ENCODE measurements around the gene ATP8B4.

The ATP8B4 gene

GRCh38 chr15:50113187-50113505, 5.9 kb downstream of the ATP8B4 start:
- no peak for ATAC-seq
- no peak for TF ChIP-seq PATZ1 (CRISPR knock-in tag; IDR thresholded peaks at IDR 0.05; ENCODE audit: borderline replicate concordance)
- TF ChIP-seq RARB (CRISPR knock-in tag; IDR thresholded peaks at IDR 0.05), result no peak
- TF ChIP-seq TSHZ2 (CRISPR knock-in tag; IDR thresholded peaks at IDR 0.05), result no peak

- ATAC-seq, result no peak
- TF ChIP-seq ARNTL (CRISPR knock-in tag; IDR thresholded peaks at IDR 0.05; ENCODE audit: borderline replicate concordance, low read depth) (no peak), OSR1 (CRISPR knock-in tag; IDR thresholded peaks at IDR 0.05) (no peak), CSDC2 (CRISPR knock-in tag; IDR thresholded peaks at IDR 0.05) (no peak), RARB (CRISPR knock-in tag; IDR thresholded peaks at IDR 0.05) (no peak), ZNF8 (CRISPR knock-in tag; IDR thresholded peaks at IDR 0.05) (no peak), PPARA (CRISPR knock-in tag; IDR thresholded peaks at IDR 0.05; ENCODE audit: borderline replicate concordance) (no peak), ZFP30 (CRISPR knock-in tag; IDR thresholded peaks at IDR 0.05) (no peak), PATZ1 (CRISPR knock-in tag; IDR thresholded peaks at IDR 0.05; ENCODE audit: borderline replicate concordance) (no peak), ESRRG (CRISPR knock-in tag; IDR thresholded peaks at IDR 0.05) (no peak), ISL1 (CRISPR knock-in tag; IDR thresholded peaks at IDR 0.05) (no peak), CREB5 (CRISPR knock-in tag; IDR thresholded peaks at IDR 0.05; ENCODE audit: low read depth) (no peak)
Observed at GRCh38 chr15:50112488-50113186, 6.4 kb downstream of the ATP8B4 start.

- ATAC-seq, result no peak
- TF ChIP-seq PPARA (CRISPR knock-in tag; IDR thresholded peaks at IDR 0.05; ENCODE audit: borderline replicate concordance), result no peak
- no peak for TF ChIP-seq OSR1 (CRISPR knock-in tag; IDR thresholded peaks at IDR 0.05)
- no peak for TF ChIP-seq ESRRG (CRISPR knock-in tag; IDR thresholded peaks at IDR 0.05)
- no peak for TF ChIP-seq TCF4 (CRISPR knock-in tag; IDR thresholded peaks at IDR 0.05; ENCODE audit: borderline replicate concordance)
- no peak for TF ChIP-seq ZNF70 (CRISPR knock-in tag; IDR thresholded peaks at IDR 0.05)
- TF ChIP-seq SNAI2 (CRISPR knock-in tag; IDR thresholded peaks at IDR 0.05), result no peak
- TF ChIP-seq CSDC2 (CRISPR knock-in tag; IDR thresholded peaks at IDR 0.05), result no peak
- TF ChIP-seq ISL1 (CRISPR knock-in tag; IDR thresholded peaks at IDR 0.05), result no peak
- TF ChIP-seq CSRNP3 (CRISPR knock-in tag; IDR thresholded peaks at IDR 0.05), result no peak
- no peak for TF ChIP-seq BACH2 (CRISPR knock-in tag; IDR thresholded peaks at IDR 0.05; ENCODE audit: borderline replicate concordance)
- TF ChIP-seq TSHZ2 (CRISPR knock-in tag; IDR thresholded peaks at IDR 0.05), result no peak
- TF ChIP-seq RARB (CRISPR knock-in tag; IDR thresholded peaks at IDR 0.05), result no peak
- no peak for TF ChIP-seq ZFP3 (CRISPR knock-in tag; IDR thresholded peaks at IDR 0.05)
- TF ChIP-seq ZNF8 (CRISPR knock-in tag; IDR thresholded peaks at IDR 0.05), result no peak
- no peak for TF ChIP-seq PATZ1 (CRISPR knock-in tag; IDR thresholded peaks at IDR 0.05; ENCODE audit: borderline replicate concordance)
- TF ChIP-seq ARNTL (CRISPR knock-in tag; IDR thresholded peaks at IDR 0.05; ENCODE audit: borderline replicate concordance, low read depth), result no peak
- no peak for TF ChIP-seq CREB5 (CRISPR knock-in tag; IDR thresholded peaks at IDR 0.05; ENCODE audit: low read depth)
- no peak for TF ChIP-seq ZC3H10 (CRISPR knock-in tag; IDR thresholded peaks at IDR 0.05)
- no peak for TF ChIP-seq GLIS3 (CRISPR knock-in tag; IDR thresholded peaks at IDR 0.05)
Observed at GRCh38 chr15:50110285-50110684, 8.7 kb downstream of the ATP8B4 start.
